ENCODE data around the gene KERA. TPM values are rescaled to one million over a fixed set of nuclear protein-coding genes. Genes with fewer than 3 reads are reported as not detected.

Gene KERA
- polyA plus RNA-seq, 3 donors, result not detected

GRCh38 chr12:91100906-91101305, 43.1 kb upstream of the KERA start:
- Mint-ChIP-seq H3K27ac (no peak overlapping the region), H3K4me1 (peaks cover 5% of the 10 kb centered on the region), H3K9me3 (peaks cover 0 to 4% (median 0%) of the 10 kb centered on the region in 7 donors), H3K27me3 (ENCODE audit: low read depth in 3 of 3) (no peaks in the 10 kb centered on the region), H3K36me3 (no peaks in the 10 kb centered on the region), H3K4me3 (no peak overlapping the region)
- H3K4me1 ChIP-seq (ENCODE audit: control insufficient read depth in 1 of 2, insufficient read depth in 2 of 2, low read length in 2 of 2), result no peaks in the 10 kb centered on the region
- H2AFZ ChIP-seq (ENCODE audit: insufficient read depth, low read depth, low read length, poor library complexity, severe bottlenecking), result no peak overlapping the region
- H3K4me2 ChIP-seq (replicated peaks; ENCODE audit: extremely low read depth, low read length, poor library complexity, severe bottlenecking), result no peak overlapping the region
- H3K36me3 ChIP-seq (replicated peaks in 1 of 2; ENCODE audit: control insufficient read depth in 1 of 2, insufficient read depth in 2 of 2, low read length in 2 of 2), result no peaks in the 10 kb centered on the region
- H3K27ac ChIP-seq (ENCODE audit: low read depth in 1 of 2, low read length in 2 of 2), result no peak overlapping the region
- TF ChIP-seq, protein P1, sequence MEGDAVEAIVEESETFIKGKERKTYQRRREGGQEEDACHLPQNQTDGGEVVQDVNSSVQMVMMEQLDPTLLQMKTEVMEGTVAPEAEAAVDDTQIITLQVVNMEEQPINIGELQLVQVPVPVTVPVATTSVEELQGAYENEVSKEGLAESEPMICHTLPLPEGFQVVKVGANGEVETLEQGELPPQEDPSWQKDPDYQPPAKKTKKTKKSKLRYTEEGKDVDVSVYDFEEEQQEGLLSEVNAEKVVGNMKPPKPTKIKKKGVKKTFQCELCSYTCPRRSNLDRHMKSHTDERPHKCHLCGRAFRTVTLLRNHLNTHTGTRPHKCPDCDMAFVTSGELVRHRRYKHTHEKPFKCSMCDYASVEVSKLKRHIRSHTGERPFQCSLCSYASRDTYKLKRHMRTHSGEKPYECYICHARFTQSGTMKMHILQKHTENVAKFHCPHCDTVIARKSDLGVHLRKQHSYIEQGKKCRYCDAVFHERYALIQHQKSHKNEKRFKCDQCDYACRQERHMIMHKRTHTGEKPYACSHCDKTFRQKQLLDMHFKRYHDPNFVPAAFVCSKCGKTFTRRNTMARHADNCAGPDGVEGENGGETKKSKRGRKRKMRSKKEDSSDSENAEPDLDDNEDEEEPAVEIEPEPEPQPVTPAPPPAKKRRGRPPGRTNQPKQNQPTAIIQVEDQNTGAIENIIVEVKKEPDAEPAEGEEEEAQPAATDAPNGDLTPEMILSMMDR (IDR thresholded peaks at IDR 0.05), result no peak
- intact Hi-C loops (cut with micrococcal nuclease), result no loop called here
- H3K27me3 ChIP-seq (ENCODE audit: control insufficient read depth in 2 of 2, insufficient read depth in 2 of 2, low read length in 2 of 2), result no peaks in the 10 kb centered on the region
- no peak overlapping the region for H3K4me3 ChIP-seq (replicated peaks in 1 of 3; ENCODE audit: low read depth in 2 of 3, low read length in 3 of 3)
- no peaks in the 10 kb centered on the region for H3K9me3 ChIP-seq (replicated peaks in 1 of 2; ENCODE audit: control insufficient read depth in 1 of 2, insufficient read depth in 1 of 2, low read length in 2 of 2)
- no peak overlapping the region for H3K9ac ChIP-seq (ENCODE audit: insufficient read depth, low read length, poor library complexity, severe bottlenecking)
- DNase-seq, result no peak
- no CpG with 5 or more reads among the region's 2 CpGs for WGBS (ENCODE audit: insufficient coverage)
- no peaks in the 10 kb centered on the region for H4K20me1 ChIP-seq (ENCODE audit: insufficient read depth, low read length)
- H3K79me2 ChIP-seq (ENCODE audit: insufficient read depth, low read length), result no peaks in the 10 kb centered on the region

- no peak overlapping the region for H3K27ac ChIP-seq (ENCODE audit: low read depth in 1 of 2, low read length in 2 of 2)
- no peak for DNase-seq
- Mint-ChIP-seq H3K4me1 (peaks cover 5% of the 10 kb centered on the region), H3K36me3 (no peaks in the 10 kb centered on the region), H3K4me3 (no peak overlapping the region), H3K9me3 (peaks cover 0 to 6% (median 2%) of the 10 kb centered on the region in 7 donors), H3K27ac (no peak overlapping the region), H3K27me3 (ENCODE audit: low read depth in 3 of 3) (no peaks in the 10 kb centered on the region)
- TF ChIP-seq, protein P1 (IDR thresholded peaks at IDR 0.05), result no peak
- H4K20me1 ChIP-seq (ENCODE audit: insufficient read depth, low read length), result no peaks in the 10 kb centered on the region
- no peak overlapping the region for H2AFZ ChIP-seq (ENCODE audit: insufficient read depth, low read depth, low read length, poor library complexity, severe bottlenecking)
- 80% methylated on average over 2 of the region's 2 CpGs for whole genome bisulfite sequencing (ENCODE audit: insufficient coverage)
- no peaks in the 10 kb centered on the region for H3K9me3 ChIP-seq (replicated peaks in 1 of 2; ENCODE audit: control insufficient read depth in 1 of 2, insufficient read depth in 1 of 2, low read length in 2 of 2)
- no peaks in the 10 kb centered on the region for H3K36me3 ChIP-seq (replicated peaks in 1 of 2; ENCODE audit: control insufficient read depth in 1 of 2, insufficient read depth in 2 of 2, low read length in 2 of 2)
- H3K9ac ChIP-seq (ENCODE audit: insufficient read depth, low read length, poor library complexity, severe bottlenecking), result no peak overlapping the region
- H3K4me2 ChIP-seq (replicated peaks; ENCODE audit: extremely low read depth, low read length, poor library complexity, severe bottlenecking), result no peak overlapping the region
- intact Hi-C loops (cut with micrococcal nuclease), result no loop called here
- no peaks in the 10 kb centered on the region for H3K27me3 ChIP-seq (ENCODE audit: control insufficient read depth in 2 of 2, insufficient read depth in 2 of 2, low read length in 2 of 2)
- no peaks in the 10 kb centered on the region for H3K79me2 ChIP-seq (ENCODE audit: insufficient read depth, low read length)
- H3K4me1 ChIP-seq (ENCODE audit: control insufficient read depth in 1 of 2, insufficient read depth in 2 of 2, low read length in 2 of 2), result no peaks in the 10 kb centered on the region
- no peak overlapping the region for H3K4me3 ChIP-seq (replicated peaks in 1 of 3; ENCODE audit: low read depth in 2 of 3, low read length in 3 of 3)
Observed at GRCh38 chr12:91099836-91100235, 42.0 kb upstream of the KERA start.
